Tibial artery (tissue), 4 donors: ENCODE results near the gene CD27.

Experiments
- DNase-seq, 2 donors: peaks; one replicate each; pipeline ENCODE4 v3.0.0-alpha.2; 2019
- H3K27ac ChIP-seq, 2 donors: fragments of 200-600 bp; sonication (generic) in 1 of 2; 1 replicate in 1 of 2; 2 replicates in 1 of 2; pipeline ENCODE4 v1.5.1; 2018 to 2019; ENCODE audit warnings: mild to moderate bottlenecking in 1 of 2
- H3K27me3 ChIP-seq, 2 donors: fragments of 200-600 bp; sonication (generic) in 1 of 2; one replicate each; pipeline versions ENCODE4 v1.5.1 to v1.6.0; 2016 to 2019
- H3K36me3 ChIP-seq, 3 donors: fragments of 200-600 bp; sonication (generic) in 2 of 3; one replicate each; pipeline ENCODE4 v1.5.1; 2016 to 2019; ENCODE audit warnings: mild to moderate bottlenecking in 2 of 3
- H3K4me1 ChIP-seq, 4 donors: fragments of 200-600 bp; sonication (generic) in 2 of 4; 1 replicate in 3 of 4; 2 replicates in 1 of 4; pipeline ENCODE4 v1.5.1; 2016 to 2019
- H3K4me3 ChIP-seq, 2 donors: fragments of 200-600 bp; sonication (generic) in 1 of 2; 1 replicate in 1 of 2; 2 replicates in 1 of 2; pipeline ENCODE4 v1.5.1; 2018 to 2019; ENCODE audit warnings: mild to moderate bottlenecking in 2 of 2
- H3K9me3 ChIP-seq, 3 donors: fragments of 200-600 bp; sonication (generic) in 1 of 3; one replicate each; pipeline ENCODE4 v1.5.1; 2016 to 2019
- CTCF ChIP-seq, 2 experiments: fragments of 200-600 bp in 1 of 2; fragments of 450-650 bp in 1 of 2; IDR thresholded peaks; one replicate each; pipeline ENCODE4 v1.5.1; 2017 to 2019; ENCODE audit warnings: antibody characterized with exemption in 2 of 2, mild to moderate bottlenecking in 1 of 2, moderate library complexity in 1 of 2
- intact Hi-C: fragments of 100-400 bp; cut with DNase I; formaldehyde crosslinking; loops from one replicate; pipeline ENCODE4 v1.15.0; 2023; ENCODE audit warnings: low total_unique reads

CD27 gene

GRCh38 chr12:6444704-6445688 is at the start of gene CD27:
TSS of gene CD27 (plus strand) at chr12:6444955. CDS start at chr12:6445096, 141 bp downstream.
- Histone ChIP-seq H3K36me3 (peaks cover 12 to 70% (median 32%) of the 10 kb centered on the region in 3 donors), H3K4me3 (no peak within 1 kb of the TSS), H3K4me1 (peaks cover 0 to 12% (median 6%) of the 10 kb centered on the region in 4 donors), H3K9me3 (no peaks in the 10 kb centered on the region), H3K27ac (no peak within 1 kb of the TSS), H3K27me3 (no peaks in the 10 kb centered on the region)
- DNase-seq, result no peak
- intact Hi-C loops, result no loop called here
- no peak for TF ChIP-seq CTCF (IDR thresholded peaks at IDR 0.05)

GRCh38 chr12:6396031-6396430 is 48.7 kb upstream of the CD27 start:
- Histone ChIP-seq H3K9me3 (no peaks in the 10 kb centered on the region), H3K4me3 (no peak overlapping the region), H3K4me1 (peaks cover 0 to 14% (median 6%) of the 10 kb centered on the region in 4 donors), H3K27me3 (no peaks in the 10 kb centered on the region), H3K27ac (no peak overlapping the region), H3K36me3 (peaks cover under 1 to 18% (median 14%) of the 10 kb centered on the region in 3 donors)
- intact Hi-C loops, result no loop called here
- TF ChIP-seq CTCF (IDR thresholded peaks at IDR 0.05), result no peak
- DNase-seq, result no peak

GRCh38 chr12:6399884-6400644 is 44.7 kb upstream of the CD27 start:
- intact Hi-C loops, result no loop called here
- no peak for TF ChIP-seq CTCF (IDR thresholded peaks at IDR 0.05)

GRCh38 chr12:6404390-6404789 is 40.4 kb upstream of the CD27 start:
- Histone ChIP-seq H3K4me1 (no peaks in the 10 kb centered on the region), H3K4me3 (no peak overlapping the region), H3K36me3 (no peaks in the 10 kb centered on the region), H3K9me3 (no peaks in the 10 kb centered on the region), H3K27me3 (no peaks in the 10 kb centered on the region), H3K27ac (no peak overlapping the region)
- TF ChIP-seq CTCF (IDR thresholded peaks at IDR 0.05), result no peak
- intact Hi-C loops, result no loop called here
- DNase-seq, result no peak

More at GRCh38 chr12:6399884-6400644, 44.7 kb upstream of the CD27 start:
- no peak for DNase-seq
- Histone ChIP-seq H3K9me3 (no peaks in the 10 kb centered on the region), H3K36me3 (no peaks in the 10 kb centered on the region), H3K27me3 (no peaks in the 10 kb centered on the region), H3K4me3 (no peak overlapping the region), H3K4me1 (no peaks in the 10 kb centered on the region), H3K27ac (no peak overlapping the region)

GRCh38 chr12:6405963-6406362 is 38.8 kb upstream of the CD27 start:
- Histone ChIP-seq H3K27ac (no peak overlapping the region), H3K27me3 (no peaks in the 10 kb centered on the region), H3K4me3 (no peak overlapping the region), H3K4me1 (no peaks in the 10 kb centered on the region), H3K9me3 (no peaks in the 10 kb centered on the region), H3K36me3 (no peaks in the 10 kb centered on the region)
- TF ChIP-seq CTCF (IDR thresholded peaks at IDR 0.05), result no peak
- intact Hi-C loops, result no loop called here
- no peak for DNase-seq
